GM21717 (cell line): Measurements from ENCODE around the gene SEC23B.
"Not testable (repeated sequence)": the region's sequence is repeated elsewhere in the genome, so short reads cannot be mapped to it uniquely, and the experiment has no call there.

Source experiments
- ATAC-seq: cut with Tn5 transposase; IDR thresholded peaks from one replicate; pipeline ENCODE4 v1.9.1; 2021; ENCODE audit warnings: mild to moderate bottlenecking, moderate library complexity; ENCODE audit not compliant: unreplicated experiment

Gene SEC23B

DNA sequence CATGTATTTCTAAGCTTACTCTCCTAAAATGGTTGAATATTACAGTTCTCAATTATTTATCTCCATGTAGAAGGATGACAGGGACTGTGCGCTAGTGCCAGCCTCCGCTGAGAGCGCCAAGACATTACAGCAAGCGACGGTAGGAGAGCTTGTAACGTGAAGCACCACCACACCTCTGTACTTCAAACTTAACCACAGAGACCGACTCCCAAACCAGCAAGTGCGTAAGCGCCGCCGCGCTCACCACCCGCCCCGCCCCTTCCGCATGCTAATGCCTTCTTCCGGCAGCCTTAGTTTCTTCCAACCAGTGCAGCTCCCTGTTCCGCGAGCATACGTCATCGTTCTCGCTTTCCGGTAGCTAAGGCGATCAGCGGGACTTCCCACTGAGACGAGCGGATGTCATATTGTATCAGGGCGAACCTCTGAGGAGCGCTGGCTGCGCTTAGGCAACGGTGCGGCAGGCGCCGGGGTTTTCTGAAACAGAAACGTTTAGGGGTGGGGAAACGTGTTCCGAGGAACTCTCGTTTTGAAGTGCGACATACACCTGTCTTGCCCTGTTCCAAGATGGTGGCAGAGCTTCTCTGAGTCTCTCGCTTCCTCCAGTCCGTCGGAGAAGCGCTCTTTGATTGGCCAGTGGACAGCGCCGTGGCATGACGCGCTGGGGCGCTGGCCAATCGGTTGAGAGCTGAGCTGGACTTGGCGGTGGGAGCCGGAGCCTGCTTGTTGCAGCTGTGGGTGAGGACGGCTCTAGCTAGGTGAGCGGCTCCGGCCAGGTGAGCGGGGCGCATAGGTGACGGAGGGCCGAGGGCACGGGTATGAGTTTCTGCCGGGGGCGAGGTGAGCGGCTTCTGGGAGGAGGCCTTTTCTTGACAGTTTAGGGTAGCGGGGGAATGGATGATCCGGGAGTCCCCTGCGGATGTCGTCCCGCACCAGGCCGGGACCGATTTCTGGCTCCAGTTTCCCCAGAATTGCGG lies at the start of gene SEC23B:
SEC23B (plus strand) TSS at position 723 of the 974 bp plus-strand sequence. CDS start 2,896 bp downstream, outside the sequence.
- ATAC-seq, result peak; percentile 95

DNA sequence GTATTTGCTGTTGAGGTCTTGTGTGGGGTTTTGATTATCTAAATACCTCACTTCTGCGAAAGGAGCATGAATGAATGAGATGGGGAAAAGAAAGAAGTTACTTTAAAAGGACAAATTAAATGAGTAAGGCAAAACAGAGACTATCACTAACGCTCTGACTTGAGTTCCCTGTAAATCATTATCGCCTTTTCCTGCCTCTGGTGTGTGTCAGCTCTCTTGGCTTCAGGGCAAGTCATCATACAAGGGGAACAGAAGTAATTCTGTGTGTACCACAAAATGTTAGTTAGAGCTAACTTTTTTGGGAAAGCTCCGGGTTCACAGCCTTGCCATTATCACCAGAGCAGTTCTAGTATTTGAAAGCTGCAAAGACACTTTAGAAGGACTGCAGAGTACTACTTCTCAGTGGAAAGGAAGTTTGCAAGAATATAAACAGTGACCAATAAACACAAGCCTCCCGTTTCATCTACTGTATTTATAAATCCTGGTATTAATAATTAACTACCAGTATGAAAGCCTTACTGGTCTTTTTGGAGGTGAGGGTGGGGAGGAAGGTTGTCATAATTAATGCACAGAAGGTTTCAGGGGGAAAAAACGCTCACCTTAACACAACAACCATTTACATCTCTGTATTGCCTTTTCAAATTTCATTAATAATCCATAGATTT lies 42.1 kb upstream of the SEC23B start:
- no peak for ATAC-seq

DNA sequence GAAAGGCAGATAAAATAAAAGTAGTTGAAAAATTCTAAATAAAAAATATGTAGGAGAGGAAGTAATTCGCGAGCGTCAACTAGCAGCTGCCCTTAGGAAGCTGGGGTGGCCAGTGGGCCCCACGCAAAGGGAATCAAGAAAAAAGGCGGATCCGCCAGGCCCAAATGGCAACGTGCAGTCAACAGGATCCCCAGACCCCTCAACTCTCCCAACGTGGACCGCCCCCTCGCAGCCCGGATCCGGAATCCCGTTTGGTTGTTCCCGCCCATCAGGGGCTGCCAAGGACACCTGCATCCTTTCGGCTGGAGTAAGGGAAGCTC lies 41.2 kb upstream of the SEC23B start:
- peak; percentile 31 for ATAC-seq

DNA sequence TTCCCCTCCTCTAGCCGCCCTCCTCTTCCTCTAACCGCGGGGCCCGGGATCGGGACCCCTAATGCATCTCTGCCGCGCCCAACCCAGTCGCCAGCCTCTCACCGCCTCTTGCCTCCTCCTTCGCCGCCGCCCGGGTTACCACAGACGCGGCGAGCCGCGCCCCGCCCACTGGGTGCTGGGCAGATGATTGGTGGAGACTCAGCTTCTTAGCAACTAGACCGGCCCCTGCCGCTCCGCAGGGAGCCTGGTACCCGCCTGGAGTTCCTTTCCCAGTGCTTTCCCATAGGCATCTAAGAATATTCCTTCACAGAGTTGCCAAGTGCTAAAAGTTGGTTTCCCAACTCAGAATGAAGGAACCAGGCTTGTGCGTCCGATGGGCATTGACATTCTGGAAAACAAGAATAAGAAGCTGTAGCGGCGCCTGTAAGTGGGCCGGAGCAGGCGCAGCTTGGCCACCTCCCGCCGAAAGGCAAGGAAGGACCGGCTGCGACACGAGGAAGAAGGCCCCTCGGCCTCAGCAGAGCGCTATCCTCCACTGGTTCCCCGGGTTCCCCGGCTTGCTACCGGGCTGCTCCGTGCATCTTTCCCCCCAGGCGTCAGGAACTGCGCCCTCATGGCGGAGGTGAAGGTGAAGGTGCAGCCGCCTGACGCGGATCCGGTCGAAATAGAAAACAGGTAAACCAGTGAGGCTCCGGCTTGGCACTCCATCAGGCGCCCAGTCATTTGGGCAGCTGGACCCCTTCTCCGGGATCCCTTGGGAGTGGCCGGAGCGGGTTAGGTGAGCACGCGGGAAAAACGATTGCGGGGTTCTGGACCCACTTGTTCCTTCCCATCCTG lies 40.6 kb upstream of the SEC23B start, which contains the start of the genes DZANK1 and POLR3F:
DZANK1 (minus strand) TSS at position 137 of the 837 bp plus-strand sequence. CDS start 1,672 bp downstream, outside the sequence.
POLR3F (plus strand) TSS at position 497 of the 837 bp plus-strand sequence; CDS start at position 614, 117 bp downstream.
- peak; percentile 99 for ATAC-seq

DNA sequence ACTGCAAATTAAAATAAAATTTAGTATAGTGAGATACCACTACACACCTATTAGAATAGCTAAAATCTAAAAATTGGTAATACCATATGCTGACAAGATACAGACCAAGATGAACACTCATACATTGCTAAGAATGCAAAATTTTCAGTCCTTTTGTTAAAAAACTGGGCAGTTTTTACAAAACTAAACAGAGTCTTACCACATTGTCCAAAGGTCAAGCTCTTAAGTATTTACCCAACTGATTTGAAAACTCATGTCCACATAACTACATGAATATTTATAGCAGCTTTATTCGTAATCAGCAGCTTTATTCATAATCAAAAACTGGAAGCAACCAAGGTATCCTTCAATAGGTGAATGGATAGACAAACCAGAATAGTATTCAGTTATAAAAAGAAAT lies 30.5 kb upstream of the SEC23B start:
- ATAC-seq, result no peak

DNA sequence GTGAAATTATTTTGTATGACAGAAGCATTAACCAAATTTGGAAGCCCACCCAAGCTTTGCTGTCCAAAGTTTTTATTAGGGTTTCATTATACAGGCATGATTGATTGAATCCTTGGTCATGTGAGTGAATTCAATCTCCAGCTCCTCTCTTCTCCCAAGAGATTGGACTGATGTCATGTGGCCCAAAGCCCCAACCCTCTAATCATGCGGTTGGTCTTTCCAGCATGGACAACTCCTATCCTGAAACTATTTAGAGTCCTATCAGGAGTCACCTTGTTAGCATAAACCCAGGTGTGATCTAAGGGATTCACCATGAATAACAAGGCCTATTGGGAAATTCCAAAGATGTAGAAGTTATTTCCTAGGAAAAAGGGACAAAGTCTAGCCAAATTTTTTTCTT lies 29.9 kb upstream of the SEC23B start:
- ATAC-seq, result no peak

DNA sequence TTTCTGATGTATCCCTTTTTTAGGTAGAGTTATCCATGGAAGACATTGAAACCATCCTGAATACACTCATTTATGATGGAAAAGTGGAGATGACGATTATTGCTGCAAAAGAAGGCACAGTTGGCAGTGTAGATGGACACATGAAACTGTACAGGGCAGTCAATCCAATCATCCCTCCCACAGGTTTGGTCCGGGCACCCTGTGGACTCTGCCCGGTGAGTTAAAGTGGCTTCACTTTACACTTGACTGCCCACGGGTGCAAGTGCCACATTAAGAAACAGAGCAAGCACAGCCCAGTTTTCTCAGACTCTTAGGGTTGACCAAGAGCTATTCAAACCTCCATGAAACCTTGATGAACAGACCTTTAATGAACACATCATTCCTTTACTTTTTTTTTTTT lies 26.1 kb upstream of the SEC23B start:
- no peak for ATAC-seq

DNA sequence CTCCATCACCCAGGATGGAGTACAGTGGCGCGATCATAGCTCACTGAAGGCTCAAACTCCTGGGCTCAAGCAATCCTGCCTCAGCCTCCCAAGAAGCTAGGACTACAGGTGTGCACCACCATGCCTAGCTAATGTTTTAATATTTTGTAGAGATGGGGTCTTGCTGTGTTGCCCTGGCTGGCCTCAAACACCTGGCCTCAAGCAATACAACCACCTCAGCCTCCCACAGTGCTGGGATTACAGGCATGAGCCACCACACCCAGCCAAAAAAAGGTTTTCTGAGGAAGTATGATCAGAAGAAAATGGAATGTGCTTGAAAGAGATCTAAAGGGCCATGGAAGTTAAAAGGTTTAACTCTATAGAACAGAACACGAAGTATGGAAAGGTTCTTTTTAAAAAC lies 19.4 kb upstream of the SEC23B start:
- no peak for ATAC-seq

DNA sequence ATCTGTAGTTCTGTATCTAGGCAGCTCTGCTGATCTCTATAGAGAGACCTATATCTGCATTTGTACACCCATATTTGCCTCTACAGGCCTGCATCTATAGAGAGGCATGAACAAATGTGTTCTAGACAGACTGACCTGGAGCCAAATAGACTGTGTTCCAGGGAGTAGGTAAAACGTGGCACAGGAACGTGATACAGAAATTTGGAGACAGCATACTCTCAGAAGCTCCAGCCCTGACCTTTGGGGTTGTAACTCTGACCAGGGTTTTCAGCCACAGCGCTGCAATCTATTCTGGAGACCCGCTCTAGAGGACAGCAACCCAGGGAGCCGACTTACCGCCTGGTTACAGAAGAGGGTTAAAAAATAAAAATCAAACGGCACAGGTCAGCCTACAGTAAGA lies 11.7 kb upstream of the SEC23B start:
- no peak for ATAC-seq

DNA sequence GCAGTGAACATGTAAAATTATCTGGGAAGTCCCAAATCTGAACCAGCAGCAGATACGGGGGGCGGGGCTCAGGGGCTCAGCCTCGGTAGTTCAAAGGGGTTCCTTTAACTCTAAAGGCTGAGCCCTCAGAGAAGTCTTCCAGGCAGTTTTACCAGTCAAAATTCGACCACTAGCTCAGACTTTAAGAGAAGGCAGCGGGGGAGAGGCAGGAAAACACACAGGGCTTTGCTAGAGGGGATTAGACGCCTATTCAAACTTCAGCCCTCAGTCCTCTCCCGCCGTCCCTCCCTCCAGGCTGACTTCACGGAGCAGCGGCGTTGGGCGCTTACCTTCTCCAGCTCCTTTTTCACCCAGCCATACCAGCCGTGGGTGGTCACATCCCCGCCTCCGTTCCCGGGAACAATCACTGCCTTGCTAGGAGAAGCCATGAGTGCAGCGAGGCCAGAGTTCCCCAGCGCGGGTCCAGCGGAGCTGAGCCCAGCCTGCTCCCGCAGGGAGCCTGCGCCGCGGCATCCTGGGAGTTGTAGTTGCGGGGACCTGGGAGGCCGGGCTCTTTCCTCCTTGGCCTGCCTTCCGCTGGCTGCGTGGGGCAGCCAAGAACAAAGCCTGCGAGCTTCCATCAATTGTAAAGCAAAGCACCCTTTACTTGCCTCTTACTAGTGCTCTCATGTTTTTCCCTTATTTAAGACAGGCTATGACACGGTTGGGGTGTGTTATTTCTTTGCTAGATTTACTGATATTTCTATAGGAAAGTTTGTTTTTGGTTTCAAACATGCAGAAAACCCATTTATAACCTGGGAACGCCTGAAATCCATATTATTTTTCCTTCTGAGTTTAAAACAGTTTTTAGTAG lies 10.8 kb upstream of the SEC23B start, which contains the start of gene RBBP9:
RBBP9 (minus strand) TSS at position 486 of the 853 bp plus-strand sequence; CDS start at position 428, 58 bp downstream.
- peak; percentile 99 for ATAC-seq

DNA sequence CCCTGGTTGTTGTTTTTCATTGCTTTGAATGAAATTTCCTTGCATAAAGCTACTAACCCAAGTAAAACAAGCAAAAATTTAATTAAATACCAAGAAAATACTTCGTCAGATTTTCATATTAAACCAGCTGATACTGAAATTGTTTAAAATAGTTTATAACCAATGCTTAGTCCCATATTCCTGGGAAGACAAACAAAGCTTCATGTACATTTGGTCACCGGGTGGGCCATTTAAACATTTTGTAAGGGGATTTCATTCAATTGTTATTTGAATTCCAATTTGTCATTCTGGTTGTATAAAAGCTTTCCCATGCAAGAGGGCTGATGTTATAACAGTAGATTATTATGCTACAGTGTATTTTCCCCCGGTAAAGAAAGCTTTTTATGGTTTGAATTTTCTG lies 10.1 kb upstream of the SEC23B start:
- ATAC-seq, result no peak

DNA sequence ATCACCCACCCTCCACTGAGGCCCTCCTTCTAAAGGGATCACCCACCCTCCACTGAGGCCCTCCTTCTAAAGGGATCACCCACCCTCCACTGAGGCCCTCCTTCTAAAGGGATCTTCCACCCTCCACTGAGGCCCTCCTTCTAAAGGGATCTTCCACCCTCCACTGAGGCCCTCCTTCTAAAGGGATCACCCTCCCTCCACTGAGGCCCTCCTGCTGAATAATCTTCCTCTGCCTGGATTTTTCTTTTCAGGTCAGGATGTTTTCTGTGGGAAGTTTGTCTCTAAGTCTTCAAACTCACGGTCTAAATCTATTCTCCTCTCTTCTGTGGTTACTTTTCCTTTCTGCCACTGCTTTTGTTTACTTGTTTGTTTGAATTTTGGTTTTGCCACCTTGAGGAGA lies 6.1 kb upstream of the SEC23B start:
- ATAC-seq, result not testable (repeated sequence)

DNA sequence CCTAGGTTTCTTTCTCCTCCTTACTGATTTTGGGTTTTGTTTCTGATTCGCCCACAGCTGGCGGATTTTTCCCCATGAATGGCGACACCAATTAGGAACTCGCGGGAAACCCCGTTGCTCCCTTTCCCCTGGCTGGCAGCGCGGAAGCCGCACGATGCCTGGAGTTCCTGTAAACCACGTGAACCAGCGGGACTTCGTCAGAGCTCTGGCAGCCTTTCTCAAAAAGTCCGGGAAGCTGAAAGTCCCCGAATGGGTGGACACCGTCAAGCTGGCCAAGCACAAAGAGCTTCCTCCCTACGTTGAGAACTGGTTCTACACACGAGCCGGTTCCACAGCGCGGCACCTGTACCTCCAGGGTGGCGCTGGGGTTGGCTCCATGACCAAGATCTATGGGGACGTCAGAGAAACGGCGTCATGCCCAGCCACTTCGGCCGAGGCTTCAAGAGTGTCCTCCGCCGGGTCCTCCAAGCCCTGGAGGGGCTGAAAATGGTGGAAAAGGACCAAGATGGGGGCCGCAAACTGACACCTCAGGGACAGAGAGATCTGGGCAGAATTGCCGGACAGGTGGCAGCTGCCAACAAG lies 3.2 kb upstream of the SEC23B start:
- ATAC-seq, result no peak

DNA sequence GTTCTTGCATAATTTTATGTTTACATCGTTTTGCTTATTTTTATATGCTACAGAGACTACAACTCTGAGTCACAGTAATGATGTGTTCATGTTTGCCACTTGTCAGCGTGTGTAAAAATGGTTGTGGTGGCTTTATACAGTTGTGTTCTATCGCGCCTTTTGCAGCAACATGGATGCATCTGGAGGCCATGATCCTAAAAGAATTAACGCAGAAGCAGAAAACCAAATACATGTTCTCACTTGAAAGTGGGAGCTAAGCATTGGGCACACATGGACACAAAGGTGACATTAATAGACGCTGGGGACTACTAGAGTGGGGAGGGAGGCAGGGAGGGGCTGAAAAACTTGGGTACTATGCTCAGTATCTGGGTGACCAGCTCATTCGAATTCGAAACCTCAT lies 996 bp upstream of the SEC23B start:
- no peak for ATAC-seq

DNA sequence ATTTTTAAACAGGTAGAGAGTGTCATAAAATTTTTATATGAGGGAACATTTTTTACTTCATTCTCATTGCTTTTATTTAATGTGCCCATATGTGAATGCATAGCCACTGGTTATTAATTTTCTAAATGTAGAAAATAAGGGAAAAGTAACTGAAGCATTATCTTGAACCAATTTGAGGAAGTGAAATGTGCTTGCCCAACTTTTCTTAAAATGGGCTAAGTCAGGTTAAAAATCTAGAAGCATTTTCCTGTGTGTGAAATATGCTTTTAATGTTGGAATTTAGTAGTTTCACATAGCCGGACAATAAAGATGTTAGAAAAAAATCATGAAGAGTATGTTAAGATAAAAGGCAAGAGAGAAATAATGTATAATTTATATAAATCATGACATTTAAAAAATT lies 3.8 kb downstream of the SEC23B start:
- no peak for ATAC-seq

DNA sequence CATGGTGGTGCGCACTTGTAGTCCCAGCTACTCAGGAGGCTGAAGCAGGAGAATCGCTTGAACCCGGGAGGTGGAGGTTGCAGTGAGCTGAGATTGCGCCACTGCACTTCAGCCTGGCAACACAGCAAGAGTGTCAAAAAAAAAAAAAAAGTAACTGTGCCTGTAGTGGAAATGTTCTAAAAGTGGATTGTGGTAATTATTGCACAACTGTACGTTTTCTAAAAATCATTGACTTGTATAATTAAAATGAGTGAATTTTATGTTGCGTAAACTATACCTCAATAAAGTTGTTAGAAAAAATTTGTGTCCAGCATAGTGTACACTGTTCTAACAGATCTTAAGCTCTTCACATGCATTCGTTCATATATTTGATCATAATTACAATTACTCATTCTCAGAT lies 5.5 kb downstream of the SEC23B start:
- ATAC-seq, result no peak

DNA sequence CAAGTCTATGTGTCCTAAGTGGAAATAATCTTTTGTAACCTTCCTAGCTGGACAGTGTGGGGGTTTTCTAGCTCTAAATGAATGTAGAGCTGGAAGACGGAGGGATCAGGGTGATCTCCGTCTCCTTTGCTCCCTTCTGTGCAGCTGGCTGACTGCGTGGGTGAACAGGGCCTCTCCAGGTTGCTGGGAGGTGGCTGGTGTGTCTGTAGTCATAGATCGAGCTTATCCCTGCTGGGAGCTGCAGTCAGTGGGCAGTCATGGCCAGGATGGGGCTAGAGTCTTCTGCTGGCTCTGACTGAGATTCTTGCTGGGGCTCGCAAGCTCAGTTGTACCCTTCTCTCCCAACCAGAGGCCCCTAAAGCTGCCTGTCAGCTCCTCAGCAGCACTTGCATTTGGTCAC lies 6.4 kb downstream of the SEC23B start:
- no peak for ATAC-seq

DNA sequence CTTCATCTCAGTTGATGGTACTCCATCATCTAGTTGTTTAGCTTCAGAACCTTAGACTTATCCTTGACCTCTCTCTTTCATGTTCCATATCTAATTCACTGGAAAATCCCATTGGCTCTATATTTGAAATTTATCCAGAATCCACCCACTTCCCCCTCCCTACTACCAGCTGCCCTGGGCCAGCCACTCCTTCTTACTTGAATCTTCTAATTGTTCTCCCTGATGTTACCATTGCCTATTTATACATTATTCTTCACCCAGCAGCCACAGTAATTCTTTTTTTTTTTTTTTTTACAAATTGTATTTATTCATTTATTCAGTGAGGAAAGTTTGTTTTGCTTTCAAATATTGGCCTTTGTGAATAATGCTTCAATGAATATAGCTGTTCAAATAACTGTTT lies 8.2 kb downstream of the SEC23B start:
- ATAC-seq, result no peak

DNA sequence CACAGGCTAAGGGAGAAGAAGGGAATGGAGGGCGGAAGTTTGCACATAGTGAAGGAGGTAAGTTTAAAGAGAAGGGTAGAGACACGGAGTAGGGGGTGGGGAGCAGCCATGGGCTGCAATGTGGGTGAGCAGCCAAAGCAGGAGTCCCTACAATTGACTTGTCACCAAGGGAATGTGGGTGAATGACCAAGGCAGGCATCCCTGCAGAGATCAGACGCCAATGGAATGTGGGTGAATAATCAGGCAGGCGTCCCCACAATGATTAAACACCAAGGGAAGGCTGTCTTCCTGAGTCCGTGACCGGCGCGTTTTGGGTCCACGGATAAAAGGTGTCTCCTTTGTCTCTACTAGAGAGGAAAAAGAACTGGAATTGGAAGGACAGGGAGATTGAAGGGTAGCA lies 14.3 kb downstream of the SEC23B start:
- ATAC-seq, result not testable (repeated sequence)

DNA sequence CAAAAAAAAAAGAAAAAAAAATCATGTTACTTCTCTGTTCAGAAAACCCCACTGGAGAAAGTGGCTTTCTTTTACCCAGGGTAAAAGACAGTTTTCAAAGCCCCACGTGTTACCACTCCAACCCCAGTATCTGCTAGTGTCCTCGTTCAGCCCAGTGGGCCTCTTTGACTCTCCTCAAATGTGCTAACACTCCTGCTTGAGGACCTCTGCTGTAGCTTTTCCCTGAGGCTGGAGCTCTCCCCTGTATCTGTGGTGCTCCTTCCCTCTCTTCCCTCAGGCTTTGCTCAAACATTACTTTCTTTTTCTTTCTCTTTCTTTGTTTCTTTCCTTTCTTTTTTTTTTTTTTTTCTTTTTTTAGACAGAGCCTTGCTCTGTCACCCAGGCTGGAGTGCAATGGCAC lies 15.3 kb downstream of the SEC23B start:
- no peak for ATAC-seq
